GM18498 (cell line): ENCODE results near the gene SNX33.

Experiments used
- ATAC-seq: cut with Tn5 transposase; IDR thresholded peaks from one replicate; pipeline ENCODE4 v1.9.1; 2021; ENCODE audit warnings: mild to moderate bottlenecking, moderate library complexity; ENCODE audit not compliant: unreplicated experiment

The SNX33 gene

DNA sequence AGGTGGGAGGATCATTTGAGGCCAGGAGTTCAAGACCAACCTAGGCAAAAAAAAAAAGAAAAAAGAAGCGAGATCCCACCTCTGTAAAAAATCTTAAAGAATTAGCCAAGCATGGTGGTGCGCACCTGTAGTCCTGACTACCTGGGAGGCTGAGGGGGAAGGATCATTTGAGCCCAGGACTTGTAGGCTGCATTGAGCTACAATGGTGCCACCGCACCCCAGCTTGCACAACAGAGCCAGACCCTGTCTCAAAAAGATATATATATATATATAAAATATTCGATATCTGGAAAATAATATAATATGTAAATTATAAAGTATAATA is 6.6 kb upstream of the SNX33 start:
- ATAC-seq = no peak

DNA sequence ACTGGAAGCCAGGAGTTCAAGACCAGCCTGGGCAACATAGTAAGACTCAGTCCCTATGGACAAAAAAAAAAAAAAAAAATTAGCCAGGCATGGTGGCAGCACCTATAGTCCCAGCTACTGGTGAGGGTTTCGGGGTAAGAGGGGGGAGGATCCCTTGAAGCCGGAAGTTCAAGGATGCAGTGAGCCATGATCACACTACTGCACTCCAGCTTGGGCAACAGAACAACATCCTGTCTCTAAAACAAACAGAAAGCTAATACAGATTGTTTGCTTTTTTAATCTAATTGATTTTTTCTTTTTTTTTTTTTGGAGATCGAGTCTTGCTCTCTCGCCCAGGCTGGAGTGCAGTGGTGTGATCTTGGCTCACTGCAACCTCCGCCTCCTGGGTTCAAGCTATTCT is 6.1 kb upstream of the SNX33 start:
- ATAC-seq = no peak

DNA sequence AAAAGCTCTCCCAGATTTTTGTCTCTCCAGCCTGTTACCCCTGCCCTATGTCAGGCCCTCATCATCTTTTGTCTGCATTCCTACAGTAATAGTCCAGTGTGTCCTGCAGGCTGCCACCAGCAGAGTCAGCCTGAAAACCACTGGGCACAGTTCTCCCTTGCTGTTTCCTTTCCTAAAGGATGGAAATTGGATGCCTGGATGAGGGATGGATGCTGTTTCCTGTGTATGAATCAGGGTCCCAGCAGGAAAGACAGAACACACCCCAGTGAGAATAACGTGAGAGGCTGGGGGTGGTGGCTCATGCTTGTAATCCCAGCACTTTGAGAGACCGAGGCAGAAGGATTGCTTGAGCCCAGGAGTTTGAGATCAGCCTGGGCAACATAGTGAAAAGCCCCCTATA is 3.3 kb upstream of the SNX33 start:
- ATAC-seq = no peak

DNA sequence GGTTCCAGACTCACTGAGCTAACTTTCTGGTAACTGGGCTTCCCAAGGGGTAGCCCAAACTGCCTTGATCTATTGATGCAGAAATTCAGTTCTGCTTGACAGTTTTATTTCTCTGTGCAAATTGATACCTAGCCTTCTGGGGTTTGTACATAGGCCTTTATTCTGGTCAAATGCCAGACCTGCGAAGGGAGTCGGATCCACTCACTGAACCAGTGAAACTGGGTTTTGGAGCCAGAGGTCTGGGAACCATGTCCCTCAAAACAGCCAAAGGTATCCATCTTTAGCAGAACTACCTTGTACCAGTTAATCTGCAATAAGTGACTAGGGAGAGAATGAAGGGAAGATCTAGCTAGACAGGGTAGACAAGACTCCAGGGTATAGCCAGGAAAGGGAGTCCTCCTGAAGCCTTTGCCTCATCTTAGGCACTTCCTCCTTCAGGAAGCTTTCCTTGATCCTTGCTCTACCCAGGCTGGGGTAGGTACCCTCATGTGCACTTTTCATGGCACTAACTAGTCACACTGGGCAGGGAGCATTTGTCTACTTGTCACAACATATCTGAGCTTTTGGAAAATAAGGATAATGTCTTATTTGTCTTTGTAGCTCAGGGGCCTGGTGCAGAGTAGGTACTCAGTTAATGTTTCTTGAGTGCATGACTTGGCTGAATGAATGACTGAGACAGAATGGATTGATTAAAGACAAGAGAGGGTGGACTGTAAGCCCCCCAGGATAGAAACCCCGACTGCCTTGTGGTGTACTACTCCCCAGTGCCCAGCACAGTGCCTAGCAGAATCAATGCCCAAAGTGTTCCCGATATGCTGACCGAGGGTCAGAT is 1.4 kb upstream of the SNX33 start:
- no peak for ATAC-seq

DNA sequence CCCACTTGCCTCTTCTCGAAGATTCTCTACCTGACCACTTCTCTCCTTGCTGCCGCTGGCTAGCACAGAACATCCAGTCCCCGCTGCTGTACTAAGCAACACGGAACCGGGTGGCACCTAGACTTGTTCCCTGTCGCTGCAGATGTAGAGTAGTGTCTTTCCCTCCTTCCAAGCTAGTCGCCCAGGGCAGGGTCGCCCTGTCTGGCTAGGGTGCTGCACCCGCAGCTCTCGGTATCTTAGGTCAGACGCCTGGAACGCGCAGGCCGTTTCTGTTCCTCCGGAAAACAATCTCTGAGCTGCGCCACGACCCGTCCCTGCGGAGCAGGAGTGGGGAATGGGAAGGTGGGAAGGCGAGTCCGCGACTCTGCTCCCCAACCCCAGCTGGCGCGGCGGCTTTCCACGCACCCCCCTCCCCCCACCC is 758 bp upstream of the SNX33 start:
- ATAC-seq = no peak

DNA sequence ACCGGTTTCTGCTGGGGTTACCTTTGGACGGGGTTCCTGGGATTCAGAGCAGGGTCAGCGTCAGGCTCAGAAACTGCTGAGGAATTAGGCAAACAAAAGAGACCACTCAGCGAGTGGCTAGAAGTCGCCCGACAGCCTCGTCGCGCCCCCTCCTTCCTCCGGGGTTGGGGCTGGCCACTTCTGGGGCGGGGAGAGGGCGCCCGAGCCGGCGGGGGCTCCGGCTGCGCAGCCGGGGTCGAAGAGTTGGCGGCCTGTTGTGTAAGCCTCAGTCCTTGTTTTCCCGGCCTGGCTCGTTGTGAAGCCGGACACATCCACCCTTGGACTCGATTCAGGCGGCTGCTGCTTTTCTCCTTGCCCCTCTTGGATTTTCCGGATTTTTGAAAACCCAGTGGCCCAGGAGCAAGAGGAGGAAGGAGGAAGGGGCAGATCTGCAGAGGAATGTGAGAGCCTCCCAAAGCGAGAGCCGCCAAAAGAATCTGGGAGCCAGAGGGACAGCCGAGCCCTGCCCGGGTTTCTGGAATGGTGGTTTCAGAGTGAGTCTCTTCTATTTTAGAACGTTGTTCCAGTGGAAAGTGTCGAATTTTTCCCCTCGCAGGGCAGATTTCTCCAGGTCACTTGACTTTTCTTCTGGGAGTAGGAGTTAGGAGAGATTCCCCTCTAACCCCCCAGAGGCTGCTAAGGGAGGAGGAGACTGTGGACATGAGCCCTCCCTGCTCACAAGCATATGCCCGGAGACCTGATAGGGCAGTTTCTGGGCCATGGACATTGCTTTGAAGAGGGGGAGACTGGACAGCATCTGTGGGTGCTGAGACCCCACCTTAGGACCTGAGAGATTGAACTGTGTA is 666 bp downstream of the SNX33 start:
- no peak for ATAC-seq

DNA sequence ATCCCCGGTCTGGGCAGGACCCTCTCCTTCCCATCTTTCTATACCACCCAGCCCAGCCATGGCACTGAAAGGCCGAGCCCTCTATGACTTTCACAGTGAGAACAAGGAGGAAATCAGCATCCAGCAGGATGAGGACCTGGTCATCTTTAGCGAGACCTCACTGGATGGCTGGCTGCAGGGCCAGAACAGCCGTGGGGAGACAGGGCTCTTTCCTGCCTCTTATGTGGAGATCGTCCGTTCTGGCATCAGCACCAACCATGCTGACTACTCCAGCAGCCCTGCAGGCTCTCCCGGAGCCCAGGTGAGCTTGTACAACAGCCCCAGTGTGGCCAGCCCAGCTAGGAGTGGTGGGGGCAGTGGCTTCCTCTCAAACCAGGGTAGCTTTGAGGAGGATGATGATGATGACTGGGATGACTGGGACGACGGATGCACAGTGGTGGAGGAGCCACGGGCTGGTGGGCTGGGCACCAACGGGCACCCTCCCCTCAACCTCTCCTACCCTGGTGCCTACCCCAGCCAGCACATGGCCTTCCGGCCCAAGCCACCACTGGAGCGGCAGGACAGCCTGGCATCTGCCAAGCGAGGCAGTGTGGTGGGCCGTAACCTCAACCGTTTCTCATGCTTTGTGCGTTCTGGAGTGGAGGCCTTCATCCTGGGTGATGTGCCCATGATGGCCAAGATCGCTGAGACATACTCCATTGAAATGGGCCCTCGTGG is 1.5 kb downstream of the SNX33 start:
- no peak for ATAC-seq

DNA sequence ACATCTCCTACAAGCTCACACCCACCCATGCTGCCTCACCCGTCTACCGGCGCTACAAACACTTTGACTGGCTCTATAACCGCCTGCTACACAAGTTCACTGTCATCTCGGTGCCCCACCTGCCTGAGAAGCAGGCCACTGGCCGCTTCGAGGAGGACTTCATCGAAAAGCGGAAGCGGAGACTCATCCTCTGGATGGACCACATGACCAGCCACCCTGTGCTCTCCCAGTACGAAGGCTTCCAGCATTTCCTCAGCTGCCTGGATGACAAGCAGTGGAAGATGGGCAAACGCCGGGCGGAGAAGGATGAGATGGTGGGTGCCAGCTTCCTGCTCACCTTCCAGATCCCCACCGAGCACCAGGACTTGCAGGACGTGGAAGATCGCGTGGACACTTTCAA is 2.1 kb downstream of the SNX33 start:
- no peak for ATAC-seq

DNA sequence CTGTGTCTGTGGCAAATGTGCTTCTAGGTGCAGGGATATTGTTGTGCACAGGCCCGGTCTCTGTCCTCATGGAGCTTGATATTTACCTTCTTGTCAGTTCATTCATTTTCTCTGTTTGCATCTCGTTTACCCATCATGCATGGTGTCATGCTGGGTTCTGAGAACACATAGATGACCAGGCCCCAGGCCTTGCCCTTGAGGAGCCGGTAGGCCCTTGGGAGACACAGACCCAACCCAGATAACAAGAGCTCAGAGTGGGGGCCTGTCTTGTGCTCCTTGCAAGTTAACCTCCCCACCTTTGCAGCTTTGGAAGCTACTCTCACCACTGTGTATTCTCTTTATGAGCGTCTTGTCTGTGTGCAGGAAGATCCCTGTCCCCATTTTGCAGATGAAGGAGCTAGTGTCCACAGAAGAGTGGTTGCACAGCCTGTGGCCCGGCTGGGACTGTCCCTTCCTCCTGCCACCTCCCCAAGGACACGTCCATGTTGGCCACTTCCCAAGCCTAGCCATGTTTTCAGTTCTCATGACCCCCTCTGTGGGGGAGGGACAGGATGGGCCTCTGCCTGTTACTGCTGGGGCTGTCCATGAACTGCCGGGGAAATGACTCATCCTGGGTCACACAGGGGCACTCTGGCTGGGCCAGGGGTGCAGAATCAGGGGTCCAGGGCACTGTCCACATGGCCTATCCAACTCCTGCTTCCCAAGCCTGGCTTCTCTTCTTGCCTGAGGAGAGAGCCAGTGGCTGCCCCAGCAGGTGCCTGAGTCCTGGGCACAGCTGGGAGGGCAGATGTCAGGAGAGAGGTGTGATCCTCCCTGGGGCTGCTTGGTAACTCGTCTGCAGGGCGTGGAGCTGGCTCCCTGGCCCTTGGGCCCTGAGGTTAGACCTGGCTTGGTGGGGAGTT is 3.4 kb downstream of the SNX33 start:
- no peak for ATAC-seq

DNA sequence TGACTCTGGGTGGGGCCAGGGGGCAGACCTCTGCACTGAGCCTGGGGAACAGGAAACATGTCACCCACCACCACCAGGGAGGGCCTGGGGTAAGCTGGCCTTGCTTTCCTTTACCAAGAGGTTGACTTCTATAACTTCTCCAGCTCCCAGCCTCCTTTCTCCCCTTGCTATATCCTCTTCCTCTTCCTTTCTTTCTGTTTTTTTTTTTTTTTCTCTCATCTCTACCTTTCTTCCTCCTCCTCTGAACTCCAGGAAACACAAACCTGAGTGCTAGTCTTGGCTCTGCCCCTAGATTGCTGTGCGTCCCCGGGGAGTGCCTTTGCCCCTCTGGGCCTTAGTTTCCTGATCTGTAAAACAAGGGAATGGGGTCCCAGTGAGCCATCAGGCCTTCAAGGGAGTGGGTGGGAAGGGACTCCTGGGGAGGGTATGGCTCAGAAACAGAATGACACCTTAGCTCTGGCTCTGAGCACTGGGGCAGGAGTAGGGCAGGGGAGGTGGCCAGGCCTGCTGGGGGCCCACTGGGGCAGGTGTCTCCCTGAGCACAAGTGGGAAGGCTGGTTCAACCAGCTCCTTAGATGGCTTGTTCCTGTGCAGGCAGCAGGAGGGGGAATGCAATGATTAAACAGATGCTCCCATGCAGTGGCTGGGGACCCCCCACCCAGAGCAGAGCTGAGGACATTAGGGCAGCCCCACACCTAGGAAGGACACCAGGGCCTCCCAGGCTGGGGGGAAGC is 4.3 kb downstream of the SNX33 start:
- no peak for ATAC-seq

DNA sequence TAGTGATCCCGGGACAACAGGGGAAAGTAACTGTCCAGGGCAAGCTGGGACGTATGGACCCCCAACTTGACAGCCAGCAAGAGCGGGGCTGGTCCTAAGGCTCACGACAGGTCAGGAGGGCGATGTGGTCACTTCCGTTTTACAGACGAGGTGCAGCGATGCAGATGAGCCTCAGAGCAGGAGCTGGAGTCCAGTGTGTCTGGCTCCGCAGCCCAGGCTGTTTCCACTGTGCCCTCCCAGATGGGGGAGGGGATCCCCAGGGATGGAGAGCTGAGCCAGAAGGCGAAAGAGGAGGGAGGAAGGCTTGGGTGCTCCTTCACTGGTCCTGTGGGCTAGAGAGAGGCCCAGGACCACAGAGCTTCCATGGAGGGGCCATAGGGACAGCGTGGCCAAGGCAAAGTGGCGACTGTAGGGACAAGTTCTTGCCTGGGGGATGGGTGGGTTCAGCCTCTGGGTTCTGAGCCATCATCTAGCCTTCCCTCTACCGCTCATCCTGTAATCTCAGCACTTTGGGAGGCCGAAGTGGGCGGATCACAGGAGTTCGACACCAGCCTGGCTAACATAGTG is 5.7 kb downstream of the SNX33 start:
- no peak for ATAC-seq

DNA sequence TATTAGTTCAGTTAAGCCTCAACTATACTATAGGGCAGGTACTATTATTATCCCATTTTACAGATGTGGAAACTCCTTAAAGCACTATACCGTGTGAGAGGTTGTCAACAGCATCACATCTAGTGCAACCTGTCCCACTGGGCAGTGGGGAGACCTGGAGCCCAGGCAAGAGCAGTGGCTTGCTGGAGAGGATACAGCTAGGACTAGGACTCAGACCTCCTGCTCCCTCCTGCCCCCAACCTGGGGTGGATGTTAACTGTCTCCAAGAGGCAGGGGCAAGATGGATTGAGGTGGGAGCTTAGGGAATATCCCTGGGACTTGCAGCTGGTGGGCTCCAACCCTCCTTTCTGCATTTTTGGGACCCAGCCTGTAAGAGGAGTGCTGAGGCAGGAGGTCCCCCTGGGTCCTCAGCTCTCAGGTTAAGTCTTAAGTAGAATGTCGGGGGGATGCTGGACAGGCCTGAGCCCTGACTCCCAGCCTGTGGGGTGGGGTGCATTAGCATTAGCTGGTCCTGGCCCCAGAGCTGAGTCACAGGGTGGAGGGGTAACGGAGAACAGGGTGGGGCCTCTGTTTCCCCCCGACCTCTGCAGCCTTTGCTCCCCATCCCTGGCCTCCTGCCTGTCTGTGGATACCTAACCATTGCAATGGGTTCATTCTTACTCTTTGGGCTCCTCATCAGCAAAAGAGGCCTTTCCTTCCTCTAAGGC is 6.6 kb downstream of the SNX33 start:
- ATAC-seq = no peak

DNA sequence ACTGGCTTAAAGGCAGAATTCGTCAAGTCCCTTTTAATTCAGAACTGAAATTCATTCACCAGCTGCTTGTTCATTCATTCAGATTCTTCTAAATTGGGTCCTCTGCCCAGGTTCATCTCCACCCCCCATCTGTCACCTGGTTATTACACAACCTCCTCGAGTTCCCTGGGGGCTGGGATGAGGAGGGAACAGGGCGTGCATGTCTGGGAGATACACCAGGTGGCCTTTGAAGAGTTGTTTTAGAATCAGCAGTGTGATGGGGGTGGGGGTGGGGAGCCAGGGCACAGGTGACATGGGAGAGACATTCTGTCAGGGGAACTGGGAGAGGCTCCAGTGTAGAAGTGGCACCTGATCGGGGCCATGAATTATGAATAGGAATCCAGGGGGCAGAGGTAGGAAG is 8.2 kb downstream of the SNX33 start:
- ATAC-seq = no peak

DNA sequence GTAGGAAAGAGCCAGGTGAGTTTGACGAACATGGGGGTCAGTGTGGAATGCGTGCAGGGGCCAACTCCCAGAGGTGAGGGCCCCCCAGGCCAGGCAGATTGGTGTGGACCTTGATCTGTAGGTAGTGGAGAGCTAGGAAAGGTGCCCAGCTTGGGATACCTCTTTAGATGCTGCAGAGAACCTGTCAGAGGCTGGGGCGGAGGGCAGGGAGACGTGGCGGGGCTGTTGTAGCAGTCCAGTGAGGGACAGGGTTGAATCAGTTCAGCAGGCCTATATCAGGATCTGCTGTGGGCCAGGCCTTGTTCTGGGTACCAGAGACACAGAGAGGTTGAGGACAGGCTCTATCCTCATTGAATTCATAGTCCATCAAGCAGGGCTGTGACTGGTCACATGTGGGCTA is 8.6 kb downstream of the SNX33 start:
- ATAC-seq = no peak

DNA sequence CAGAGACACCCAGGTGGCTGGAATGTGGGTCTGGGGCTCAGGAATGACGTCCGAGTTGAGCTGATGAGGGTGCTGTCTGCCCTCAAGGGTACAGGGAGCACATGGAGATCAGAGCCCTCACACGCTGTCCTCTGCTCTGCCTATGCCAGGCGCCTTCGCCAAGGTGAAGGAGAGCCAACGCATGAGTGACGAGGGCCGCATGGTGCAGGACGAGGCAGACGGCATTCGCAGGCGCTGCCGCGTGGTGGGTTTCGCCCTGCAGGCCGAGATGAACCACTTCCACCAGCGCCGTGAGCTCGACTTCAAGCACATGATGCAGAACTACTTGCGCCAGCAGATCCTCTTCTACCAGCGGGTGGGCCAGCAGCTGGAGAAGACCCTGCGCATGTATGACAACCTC is 9.1 kb downstream of the SNX33 start:
- ATAC-seq = no peak

DNA sequence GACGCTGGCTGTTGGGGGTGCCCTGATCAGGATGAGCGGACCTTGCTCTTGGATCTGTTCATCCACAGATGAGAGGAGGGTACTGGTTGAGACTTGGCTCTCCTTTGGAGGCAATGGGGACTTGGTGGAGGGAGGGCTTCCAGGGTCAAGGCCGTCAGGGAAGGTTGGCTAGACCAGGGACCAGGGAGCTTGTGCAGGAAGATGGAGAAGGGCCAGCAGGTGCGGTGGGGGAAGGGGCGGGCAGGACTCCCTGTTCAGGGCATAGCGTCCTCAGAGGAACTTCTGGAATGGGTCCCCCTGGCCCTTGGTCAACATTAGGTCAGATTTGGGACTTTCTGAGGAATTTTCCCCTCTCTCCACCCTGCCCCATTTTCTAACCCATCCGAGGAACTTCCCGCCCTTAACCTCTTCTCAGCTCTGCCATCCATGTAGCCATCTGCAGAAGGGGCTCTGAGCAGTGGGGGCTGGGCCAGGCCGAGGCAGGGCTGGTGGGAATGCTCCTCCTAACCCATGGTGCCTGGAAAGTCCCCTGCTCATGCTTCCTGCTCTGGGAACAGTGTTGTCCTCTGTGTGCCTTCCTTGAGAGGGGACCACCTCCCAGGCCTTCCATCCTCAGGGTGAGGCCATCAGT is 11.5 kb downstream of the SNX33 start:
- no peak for ATAC-seq

DNA sequence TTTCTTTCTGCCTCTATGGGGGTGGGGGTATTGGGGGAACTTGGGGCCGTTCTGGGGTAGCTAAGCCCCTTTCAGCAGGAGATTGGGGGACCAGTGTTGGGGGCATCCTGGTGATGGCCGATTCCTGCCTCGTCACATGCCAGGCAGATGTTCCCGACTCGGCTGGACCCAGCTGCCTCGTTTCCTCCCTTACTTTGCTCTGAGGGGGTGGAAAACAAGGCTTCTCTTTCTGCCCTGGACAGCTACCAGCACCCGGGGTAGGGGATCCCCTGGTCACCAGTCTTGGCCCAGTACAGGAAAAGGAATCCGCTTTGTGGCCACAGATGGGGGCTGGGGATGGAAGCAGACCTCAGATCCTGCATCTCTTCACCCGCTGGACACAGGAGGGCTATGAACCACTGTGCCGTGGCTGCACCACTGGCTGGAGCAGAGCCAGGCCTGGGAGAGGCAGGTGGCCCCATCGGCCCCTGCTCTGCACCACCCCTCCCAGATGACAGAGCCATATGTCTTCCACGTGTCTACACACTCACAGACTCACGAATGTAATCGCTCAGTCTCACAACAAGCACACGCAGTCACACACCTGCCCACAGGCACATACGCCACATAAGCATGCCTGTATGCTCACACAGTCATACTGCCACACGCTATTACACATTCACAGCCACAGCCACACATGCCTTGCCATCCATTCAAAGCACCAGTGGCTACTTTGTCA is 12.4 kb downstream of the SNX33 start:
- no peak for ATAC-seq
